Spleen (tissue), 3 donors: ENCODE data around the gene KIAA0753.

Experiments
- POLR2A ChIP-seq, 3 donors: fragments of 450-650 bp; IDR thresholded peaks; one replicate each; pipeline ENCODE4 v1.5.1; 2017; ENCODE audit warnings: antibody characterized with exemption in 3 of 3, mild to moderate bottlenecking in 1 of 3
- POLR2AphosphoS5 ChIP-seq, 3 donors: sonication (generic); formaldehyde crosslinking; IDR thresholded peaks; one replicate each; pipeline ENCODE4 v1.5.1; 2017; ENCODE audit warnings: antibody characterized with exemption in 3 of 3

DNA sequence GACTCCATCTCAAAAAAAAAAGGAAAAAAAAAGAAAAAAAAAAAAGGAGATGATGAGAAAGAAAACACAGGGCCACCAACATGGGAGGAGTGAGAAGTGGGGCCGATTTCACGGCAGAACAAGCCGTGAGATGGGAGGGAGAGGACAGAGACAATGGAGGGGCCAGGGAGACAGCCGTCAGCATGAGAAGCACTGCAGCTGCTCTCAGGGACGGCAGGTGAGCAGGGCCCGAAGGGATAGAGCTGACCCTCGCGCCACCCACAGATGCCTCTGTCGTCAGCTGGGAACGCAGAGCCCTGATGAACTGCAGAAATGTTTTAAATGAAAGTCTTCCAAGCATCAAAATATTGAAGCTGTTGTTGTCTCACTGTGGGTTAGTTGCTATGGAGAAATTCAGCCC is 104.5 kb downstream of the KIAA0753 start:
- TF ChIP-seq POLR2A (IDR thresholded peaks at IDR 0.05) (no peak), POLR2AphosphoS5 (IDR thresholded peaks at IDR 0.05) (peak in 1 of 3 donors; percentile 33)
